SK-N-SH (cell line): ENCODE measurements around the gene MME. TPM values are rescaled to one million over a fixed set of nuclear protein-coding genes. Genes with fewer than 3 reads are reported as not detected.

ENCODE experiments used
- CTCF ChIA-PET: fragments of 300-600, 350-600 bp; formaldehyde crosslinking; extraction: SDS; loops from one replicate; lab custom pipeline; 2021; lab: Yijun Ruan, JAX
- POLR2A ChIA-PET: fragments of 350-600 bp; sonication (Branson Sonifier 250); formaldehyde crosslinking; extraction: SDS; loops from one replicate; lab custom pipeline; 2020; ENCODE audit warnings: antibody characterized with exemption, inconsistent platforms; lab: Yijun Ruan, JAX
- DNase-seq: peaks from one replicate; pipeline ENCODE4 v3.0.0; 2012
- H2AFZ ChIP-seq: fragments of 200-600 bp; sonication (generic); 2 replicates; pipeline ENCODE4 v1.8.1; 2016; ENCODE audit warnings: antibody characterized with exemption, mild to moderate bottlenecking, low read depth
- H3F3A ChIP-seq: fragments of 200-600 bp; sonication (generic); replicated peaks from 2 replicates; pipeline ENCODE3; 2016; ENCODE audit warnings: antibody characterized with exemption, mild to moderate bottlenecking; ENCODE audit not compliant: insufficient read depth
- H3K27ac ChIP-seq, 2 experiments: fragments of 200-500 bp in 1 of 2; fragments of 200-600 bp in 1 of 2; sonication (Bioruptor generic) in 1 of 2; sonication (generic), shearing (Covaris generic) in 1 of 2; 2 replicates each; pipeline versions ENCODE4 v1.5.1 to v1.6.1; 2014 to 2016; ENCODE audit warnings: low read depth in 2 of 2, inconsistent platforms in 1 of 2, low read length in 1 of 2, mild to moderate bottlenecking in 1 of 2, mixed read lengths in 1 of 2
- H3K27me3 ChIP-seq: fragments of 200-600 bp; sonication (generic), shearing (Covaris generic); 2 replicates; pipeline ENCODE4 v1.6.1; 2016; ENCODE audit warnings: mixed run types; ENCODE audit not compliant: insufficient read depth
- H3K36me3 ChIP-seq, 2 experiments: fragments of 200-500 bp in 1 of 2; fragments of 200-600 bp in 1 of 2; sonication (Bioruptor generic) in 1 of 2; sonication (generic) in 1 of 2; replicated peaks in 1 of 2; 2 replicates each; pipeline versions ENCODE3 to v1.5.1; 2014 to 2016; ENCODE audit warnings: low read length in 1 of 2, mild to moderate bottlenecking in 1 of 2; ENCODE audit not compliant: insufficient read depth in 2 of 2, control insufficient read depth in 1 of 2
- H3K4me1 ChIP-seq, 2 experiments: fragments of 200-500 bp in 1 of 2; fragments of 200-600 bp in 1 of 2; sonication (Bioruptor generic) in 1 of 2; sonication (generic), shearing (Covaris generic) in 1 of 2; 2 replicates each; pipeline versions ENCODE4 v1.5.1 to v1.6.1; 2014 to 2016; ENCODE audit warnings: low read depth in 1 of 2, low read length in 1 of 2, mixed run types in 1 of 2; ENCODE audit not compliant: insufficient read depth in 2 of 2, control insufficient read depth in 1 of 2
- H3K4me2 ChIP-seq: fragments of 200-600 bp; sonication (generic), shearing (Covaris generic); 2 replicates; pipeline ENCODE4 v1.6.1; 2017; ENCODE audit warnings: mixed run types
- H3K4me3 ChIP-seq, 2 experiments: fragments of 200-500 bp in 1 of 2; fragments of 200-600 bp in 1 of 2; sonication (Bioruptor generic) in 1 of 2; sonication (generic), shearing (Covaris generic) in 1 of 2; 2 replicates each; pipeline versions ENCODE4 v1.5.1 to v1.8.1; 2014 to 2016; ENCODE audit warnings: low read depth in 2 of 2, inconsistent platforms in 1 of 2, low read length in 1 of 2, mild to moderate bottlenecking in 1 of 2, mixed read lengths in 1 of 2, moderate library complexity in 1 of 2
- H3K79me2 ChIP-seq: fragments of 200-600 bp; sonication (generic); 2 replicates; pipeline ENCODE4 v1.8.1; 2017; ENCODE audit warnings: mild to moderate bottlenecking; ENCODE audit not compliant: insufficient read depth
- H3K9ac ChIP-seq: fragments of 200-600 bp; sonication (generic); 2 replicates; pipeline ENCODE4 v1.6.1; 2017; ENCODE audit warnings: mixed run types
- H3K9me2 ChIP-seq: fragments of 200-600 bp; sonication (generic); 2 replicates; pipeline ENCODE4 v1.6.1; 2017; ENCODE audit warnings: mixed run types
- H3K9me3 ChIP-seq: fragments of 200-600 bp; sonication (generic); 2 replicates; pipeline ENCODE4 v1.6.1; 2017; ENCODE audit warnings: mixed run types, mild to moderate bottlenecking, moderate library complexity
- H4K20me1 ChIP-seq: fragments of 200-600 bp; sonication (generic); 2 replicates; pipeline ENCODE4 v1.6.1; 2017; ENCODE audit warnings: mild to moderate bottlenecking, mixed run types; ENCODE audit not compliant: insufficient read depth
- CHD2 ChIP-seq: fragments of 150-350 bp; IDR thresholded peaks from 2 replicates; pipeline ENCODE4 v1.6.1; 2018; ENCODE audit warnings: low read length; ENCODE audit not compliant: partially characterized antibody
- EZH2phosphoT487 ChIP-seq: fragments of 200-600 bp; sonication (generic); IDR thresholded peaks from 2 replicates; pipeline ENCODE4 v1.6.1; 2017; ENCODE audit warnings: low read depth, mixed run types, mild to moderate bottlenecking, antibody characterized with exemption, moderate library complexity, borderline replicate concordance
- FOSL2 ChIP-seq: IDR thresholded peaks from 2 replicates; pipeline ENCODE4 v1.4.0; 2012; ENCODE audit warnings: low read depth, mild to moderate bottlenecking, moderate library complexity, borderline replicate concordance
- FOXJ3 ChIP-seq: sonication (generic); formaldehyde crosslinking; IDR thresholded peaks from 2 replicates; pipeline ENCODE4 v1.5.1; 2020; ENCODE audit warnings: mild to moderate bottlenecking, missing genetic modification reagents
- FOXM1 ChIP-seq: IDR thresholded peaks from 2 replicates; pipeline ENCODE4 v1.4.0; 2012; ENCODE audit warnings: low read depth, mild to moderate bottlenecking
- GABPA ChIP-seq: IDR thresholded peaks from 2 replicates; pipeline ENCODE4 v1.4.0; 2012; ENCODE audit warnings: low read depth, mild to moderate bottlenecking
- GATA2 ChIP-seq: sonication (generic); formaldehyde crosslinking; IDR thresholded peaks from 2 replicates; pipeline ENCODE4 v1.5.0; 2020; ENCODE audit warnings: mild to moderate bottlenecking, missing genetic modification reagents
- MEF2A ChIP-seq: IDR thresholded peaks from 2 replicates; pipeline ENCODE4 v1.4.0; 2012; ENCODE audit warnings: low read depth, borderline replicate concordance
- POLR2AphosphoS5 ChIP-seq: IDR thresholded peaks from 2 replicates; pipeline ENCODE4 v1.6.1; 2012; ENCODE audit warnings: low read depth, low read length
- RAD21 ChIP-seq: IDR thresholded peaks from 2 replicates; pipeline ENCODE4 v1.6.1; 2012; ENCODE audit warnings: mild to moderate bottlenecking, low read length
- RCOR1 ChIP-seq: fragments of 150-350 bp; IDR thresholded peaks from 2 replicates; pipeline ENCODE4 v1.6.1; 2017; ENCODE audit warnings: antibody characterized with exemption, low read length
- REST ChIP-seq: IDR thresholded peaks from 2 replicates; pipeline ENCODE4 v1.6.1; 2012; ENCODE audit warnings: mild to moderate bottlenecking, low read depth, low read length, moderate library complexity
- RFX5 ChIP-seq: IDR thresholded peaks from 2 replicates; pipeline ENCODE4 v1.6.1; 2012; ENCODE audit warnings: mild to moderate bottlenecking, improper control_type of control experiment, low read length
- SIN3A ChIP-seq: IDR thresholded peaks from 2 replicates; pipeline ENCODE4 v1.6.1; 2012; ENCODE audit warnings: low read depth, mild to moderate bottlenecking, low read length, moderate library complexity, borderline replicate concordance
- SMC3 ChIP-seq: IDR thresholded peaks from 2 replicates; pipeline ENCODE4 v1.6.1; 2012; ENCODE audit warnings: low read depth, low read length, improper control_type of control experiment
- TEAD4 ChIP-seq: IDR thresholded peaks from 2 replicates; pipeline ENCODE4 v1.4.0; 2012; ENCODE audit warnings: mild to moderate bottlenecking, borderline replicate concordance; ENCODE audit not compliant: insufficient read depth
- USF1 ChIP-seq: IDR thresholded peaks from 2 replicates; pipeline ENCODE4 v1.4.0; 2012; ENCODE audit warnings: low read depth, borderline replicate concordance
- WGBS: methylation state at CpG from one replicate; pipeline ENCODE4 v1.1.6; 2017; ENCODE audit warnings: low lambda C conversion rate; 5-methylcytosine and 5-hydroxymethylcytosine counted together
- polyA plus RNA-seq, 3 experiments: library from polyadenylated mRNA; depleted of rRNA; stranded (reverse); fragments of >200 nt; gene quantifications; 2 replicates each; pipeline ENCODE4 v1.2.3, GENCODE V29; 2012

Gene MME
- polyA plus RNA-seq, 1 of the 3 experiments (the other 2 are of a cell fraction): 167 TPM

GRCh38 chr3:155184011-155184410, 103.9 kb downstream of the MME start:
- no peaks in the 10 kb centered on the region for H4K20me1 ChIP-seq
- H3K79me2 ChIP-seq: no peaks in the 10 kb centered on the region
- no peak overlapping the region for H3K4me3 ChIP-seq
- no peak overlapping the region for H3K27ac ChIP-seq
- H3K27me3 ChIP-seq: no peaks in the 10 kb centered on the region
- CTCF ChIA-PET: no interaction called here
- no peaks in the 10 kb centered on the region for H3K9me3 ChIP-seq
- no peak overlapping the region for H3K4me2 ChIP-seq
- POLR2A ChIA-PET: no interaction called here
- H3K4me1 ChIP-seq: no peaks in the 10 kb centered on the region
- DNase-seq: no peak
- WGBS: 28% methylated on average over 1 of the region's 1 CpG
- TF ChIP-seq SMC3: no peak
- TF ChIP-seq POLR2AphosphoS5: peak; percentile 4; the same call in 1 of the 2 replicates
- no peak for TF ChIP-seq USF1
- peaks cover 0 to 33% of the 10 kb centered on the region in 2 experiments for H3K36me3 ChIP-seq
- no peaks in the 10 kb centered on the region for H3F3A ChIP-seq
- no peak overlapping the region for H3K9ac ChIP-seq
- H2AFZ ChIP-seq: peak overlapping the region; percentile 15; the same call in 1 of the 2 replicates
- no peaks in the 10 kb centered on the region for H3K9me2 ChIP-seq

GRCh38 chr3:155185631-155186071, 105.5 kb downstream of the MME start:
- no peak overlapping the region; the same call in 1 of the 2 replicates for H3K4me2 ChIP-seq
- ChIA-PET CTCF (no interaction called here), POLR2A (no interaction called here)
- H3K4me1 ChIP-seq: no peaks in the 10 kb centered on the region
- no peaks in the 10 kb centered on the region for H4K20me1 ChIP-seq
- no peaks in the 10 kb centered on the region for H3F3A ChIP-seq
- H3K36me3 ChIP-seq: peaks cover 0 to 20% of the 10 kb centered on the region in 2 experiments
- 62% methylated on average over 2 of the region's 2 CpGs for WGBS
- DNase-seq: no peak
- peak overlapping the region; percentile 29; the same call in 1 of the 2 replicates for H2AFZ ChIP-seq
- H3K9me3 ChIP-seq: no peaks in the 10 kb centered on the region
- TF ChIP-seq FOSL2: peak; percentile 24; the same call in 1 of the 2 replicates
- no peak for TF ChIP-seq FOXJ3 (CRISPR knock-in tag)
- TF ChIP-seq POLR2AphosphoS5: peak; percentile 19; the same call in 1 of the 2 replicates
- no peak overlapping the region for H3K4me3 ChIP-seq
- H3K9ac ChIP-seq: no peak overlapping the region
- H3K79me2 ChIP-seq: no peaks in the 10 kb centered on the region
- H3K27ac ChIP-seq: no peak overlapping the region
- no peaks in the 10 kb centered on the region for H3K9me2 ChIP-seq
- no peaks in the 10 kb centered on the region for H3K27me3 ChIP-seq

- Histone ChIP-seq H3K4me1 (no peaks in the 10 kb centered on the region), H3K9me2 (no peaks in the 10 kb centered on the region), H3K27me3 (no peaks in the 10 kb centered on the region), H3K36me3 (peaks cover 0 to 2% of the 10 kb centered on the region in 2 experiments), H3K9ac (no peak overlapping the region), H3F3A (no peaks in the 10 kb centered on the region), H2AFZ (no peak overlapping the region), H3K4me2 (no peak overlapping the region), H4K20me1 (no peaks in the 10 kb centered on the region), H3K27ac (no peak overlapping the region), H3K79me2 (no peaks in the 10 kb centered on the region), H3K9me3 (no peaks in the 10 kb centered on the region), H3K4me3 (no peak overlapping the region)
- WGBS: 72% methylated on average over 2 of the region's 2 CpGs
- no peak for TF ChIP-seq GABPA
- TF ChIP-seq RCOR1: no peak
- TF ChIP-seq GATA2 (CRISPR knock-in tag): no peak
- TF ChIP-seq SIN3A: no peak
- TF ChIP-seq REST: no peak
- TF ChIP-seq TEAD4: no peak
- TF ChIP-seq RFX5: no peak
- no peak for TF ChIP-seq SMC3
- TF ChIP-seq MEF2A: no peak
- no peak for TF ChIP-seq CHD2
- no peak for TF ChIP-seq EZH2phosphoT487
- TF ChIP-seq FOXM1: no peak
- TF ChIP-seq RAD21: no peak
- TF ChIP-seq POLR2AphosphoS5: no peak
- ChIA-PET CTCF (no interaction called here), POLR2A (no interaction called here)
- DNase-seq: no peak
These were observed 107.9 kb downstream of the MME start for GRCh38 chr3:155188031-155188430.
